ENCODE data around the gene HRC. TPM values are rescaled to one million over a fixed set of nuclear protein-coding genes. Genes with fewer than 3 reads are reported as not detected.

Gene HRC
- total and polyA plus RNA-seq, 7 experiments from 2014 or later: not detected

DNA sequence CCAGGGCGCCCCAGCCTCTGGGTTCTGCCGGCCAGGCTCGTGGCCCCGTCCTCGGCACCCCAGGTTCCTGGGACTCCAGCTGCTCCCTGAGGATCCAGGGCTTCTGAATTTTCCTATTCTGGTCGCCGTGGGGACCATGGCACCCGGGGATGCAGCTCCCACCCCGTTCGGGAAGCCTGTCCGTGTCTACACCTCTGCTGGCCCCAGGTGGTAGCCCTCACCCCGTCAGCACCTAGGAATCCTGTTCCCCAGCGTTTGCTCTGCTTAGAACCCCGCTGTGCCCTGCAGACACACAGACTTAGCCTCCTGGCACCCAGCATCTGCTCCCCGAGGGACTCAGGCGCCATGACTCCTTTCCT, 34.9 kb downstream of the HRC start:
- H3K4me3 Mint-ChIP-seq: peak overlapping the region; percentile 70 to 91 (median 80)
- ATAC-seq: no peak
- intact Hi-C loops (cut with micrococcal nuclease): no loop called here
- H3K27me3 ChIP-seq (ENCODE audit: control insufficient read depth in 2 of 2, insufficient read depth in 2 of 2, low read length in 2 of 2): no peaks in the 10 kb centered on the region
- peak overlapping the region in 3 of 9 donors; percentile 5 to 76 (median 47) for H3K27ac Mint-ChIP-seq
- H3K9me3 Mint-ChIP-seq: no peaks in the 10 kb centered on the region
- no peaks in the 10 kb centered on the region for H3K36me3 Mint-ChIP-seq
- no peak overlapping the region for H3K27ac ChIP-seq (ENCODE audit: low read depth, low read length)
- ChIA-PET CTCF (interaction anchor here (0.5 kb wide), 1 partner anchor 391 kb away, joined by 4 read pairs; no protein-coding TSS in a partner anchor), POLR2A (interaction anchor here (0.6 to 0.7 kb wide), 2 partner anchors 127 to 213 kb away, joined by 3 read pairs; partner anchors contain the start of genes GYS1 and RUVBL2)
- H3K36me3 ChIP-seq (ENCODE audit: control insufficient read depth in 2 of 3, insufficient read depth in 3 of 3, low read length in 3 of 3): no peaks in the 10 kb centered on the region
- H3K27me3 Mint-ChIP-seq: peaks cover 0 to 31% (median 0%) of the 10 kb centered on the region in 5 donors
- H3K4me1 ChIP-seq (ENCODE audit: control insufficient read depth in 2 of 2, insufficient read depth in 2 of 2, low read length in 2 of 2): peaks cover 8 to 9% of the 10 kb centered on the region in 2 donors
- peaks cover 18 to 38% (median 33%) of the 10 kb centered on the region in 7 donors for H3K4me1 Mint-ChIP-seq
- no peak for DNase-seq
- H3K9me3 ChIP-seq (ENCODE audit: control insufficient read depth in 2 of 3, low read length in 3 of 3): no peaks in the 10 kb centered on the region
- no peak overlapping the region for H3K4me3 ChIP-seq (ENCODE audit: low read length)

DNA sequence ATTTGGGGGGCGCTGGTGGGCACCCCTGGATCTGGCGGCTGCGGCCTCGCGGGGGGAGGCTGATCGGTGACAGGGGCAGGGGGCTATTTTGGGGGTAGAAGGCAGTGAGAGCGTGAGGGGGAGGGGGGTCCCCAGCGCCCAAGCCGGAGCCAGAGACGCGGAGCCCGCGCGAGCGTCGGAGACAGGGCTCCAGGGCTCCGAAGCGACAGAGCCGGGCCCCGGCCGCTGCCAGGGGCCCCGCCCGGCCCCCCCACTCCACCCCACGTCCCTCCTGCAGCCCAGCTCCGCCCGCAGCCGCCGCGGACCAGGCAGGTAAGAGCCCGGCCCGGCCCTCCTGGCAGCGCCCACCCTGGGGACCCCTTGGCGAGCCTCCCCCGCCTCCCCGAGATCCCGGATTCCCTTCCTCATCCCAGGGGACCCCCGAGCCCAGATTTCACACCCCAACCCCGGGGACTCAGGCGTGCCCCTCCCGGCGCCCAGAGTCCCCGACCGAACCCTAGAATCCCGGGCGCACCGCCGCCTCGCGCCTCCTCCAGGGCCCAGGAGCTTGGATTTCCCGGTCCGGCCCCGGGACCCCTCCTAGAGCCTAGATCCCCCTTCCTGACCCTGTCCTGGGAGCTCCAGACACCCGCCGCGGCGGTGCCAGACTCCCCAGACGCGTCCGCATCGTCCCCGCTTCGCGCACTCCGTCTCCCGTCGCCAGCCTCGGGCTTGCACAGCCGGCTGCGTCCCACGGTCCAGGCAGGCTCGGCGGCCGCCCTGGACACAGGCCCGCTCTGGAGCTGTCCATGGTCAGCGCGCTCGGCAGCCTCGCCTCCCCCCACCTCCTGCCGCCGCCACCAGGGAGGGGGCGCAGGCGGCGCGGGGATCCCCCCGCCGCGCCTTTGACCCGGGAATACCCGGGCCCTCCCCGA, 35.5 kb downstream of the HRC start, which contains the start of gene PPFIA3:
TSS of gene PPFIA3 (plus strand) at position 134 of the 914 bp plus-strand sequence. CDS start 8,330 bp downstream, outside the sequence.
- Mint-ChIP-seq H3K9me3 (no peaks in the 10 kb centered on the region), H3K27ac (peak within 1 kb of the TSS; percentile 89 to 95 (median 93)), H3K27me3 (peaks cover 0 to 31% (median 0%) of the 10 kb centered on the region in 5 donors), H3K4me3 (peak within 1 kb of the TSS; percentile 83 to 91 (median 88)), H3K36me3 (no peaks in the 10 kb centered on the region), H3K4me1 (peaks cover 22 to 41% (median 36%) of the 10 kb centered on the region in 7 donors)
- DNase-seq (peak in 2 of 9 donors; percentile 22 to 33), ATAC-seq (no peak)
- ChIA-PET CTCF (interaction anchor here (0.7 kb wide), 1 partner anchor 13 kb away, joined by 3 read pairs; no protein-coding TSS in a partner anchor), POLR2A (interaction anchor here (0.6 kb wide), 2 partner anchors 8 to 214 kb away, joined by 3 read pairs; no protein-coding TSS in a partner anchor)
- Histone ChIP-seq H3K9me3 (ENCODE audit: control insufficient read depth in 2 of 3, low read length in 3 of 3) (no peaks in the 10 kb centered on the region), H3K4me1 (ENCODE audit: control insufficient read depth in 2 of 2, insufficient read depth in 2 of 2, low read length in 2 of 2) (peaks cover 11 to 14% of the 10 kb centered on the region in 2 donors), H3K36me3 (ENCODE audit: control insufficient read depth in 2 of 3, insufficient read depth in 3 of 3, low read length in 3 of 3) (peaks cover 0 to 2% (median 0%) of the 10 kb centered on the region in 3 experiments), H3K27ac (ENCODE audit: low read depth, low read length) (peak within 1 kb of the TSS; percentile 92), H3K4me3 (ENCODE audit: low read length) (peak within 1 kb of the TSS; percentile 83), H3K27me3 (ENCODE audit: control insufficient read depth in 2 of 2, insufficient read depth in 2 of 2, low read length in 2 of 2) (no peaks in the 10 kb centered on the region)
- intact Hi-C loops (cut with micrococcal nuclease): loop anchor here (1.0 to 10.0 kb wide), 17 partner anchors 9 to 908 kb away; partner anchors contain the start of genes SNRNP70 (in 2 of the 2), ALDH16A1 (in 1 of the 2), BCL2L12 (in 1 of the 2) and DBP (in 1 of the 2)

DNA sequence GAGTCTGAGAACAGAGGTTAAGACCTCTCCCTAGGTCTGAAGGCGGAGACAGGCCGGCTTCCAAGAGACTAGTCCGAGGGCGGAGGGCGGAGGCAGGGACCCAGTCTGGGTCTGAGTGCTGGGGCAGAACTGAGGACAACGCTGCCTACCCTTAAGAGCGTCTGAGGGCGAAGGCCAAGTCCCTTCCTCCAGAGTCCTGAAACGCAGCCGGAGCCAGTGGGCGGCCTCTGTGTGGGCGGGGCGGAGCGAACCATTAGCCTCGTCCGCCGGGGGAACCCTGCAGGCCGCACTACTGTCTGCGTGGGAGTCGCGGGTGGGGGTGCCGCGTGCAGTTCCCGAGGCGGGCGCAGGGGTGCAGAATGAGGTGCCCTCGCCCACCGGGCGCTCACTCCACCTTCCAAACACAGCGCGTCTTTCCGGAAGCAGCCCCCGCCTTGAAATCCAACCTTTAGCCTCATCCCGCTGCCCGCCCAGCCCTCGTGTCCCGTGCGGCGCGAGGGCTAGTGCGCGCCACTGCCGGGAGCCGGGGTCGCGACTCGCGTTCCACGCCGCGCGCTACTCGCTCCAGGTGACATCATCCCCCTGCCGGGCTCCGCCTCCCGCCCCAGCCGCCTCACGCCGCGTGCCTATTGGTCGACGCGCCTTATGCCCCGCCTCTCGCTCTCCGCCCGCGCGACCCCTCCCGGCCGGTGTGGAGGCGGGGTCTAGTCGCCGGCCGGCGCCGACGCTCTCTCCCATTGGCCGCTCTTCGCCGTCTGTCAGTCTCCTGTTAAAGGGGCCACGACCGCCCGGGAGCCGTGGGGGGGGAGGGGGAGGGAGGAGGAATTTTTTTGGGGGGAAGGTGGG, 36.4 kb downstream of the HRC start, which contains the start of gene C19orf73:
TSS of gene C19orf73 (minus strand) at position 579 of the 846 bp plus-strand sequence. CDS start at position 458, 121 bp downstream.
- no peaks in the 10 kb centered on the region for H3K36me3 Mint-ChIP-seq
- peak within 1 kb of the TSS; percentile 89 to 95 (median 93) for H3K27ac Mint-ChIP-seq
- ChIA-PET POLR2A (interaction anchor here (0.6 to 1.3 kb wide), 4 partner anchors 9 to 380 kb away, joined by 3 to 4 read pairs (median 3); no protein-coding TSS in a partner anchor), CTCF (interaction anchor here (0.6 to 1.1 kb wide), 3 partner anchors 19 to 32 kb away, joined by 4 to 5 read pairs (median 4); no protein-coding TSS in a partner anchor)
- peaks cover 25 to 43% (median 39%) of the 10 kb centered on the region in 7 donors for H3K4me1 Mint-ChIP-seq
- peaks cover 0 to 4% (median 0%) of the 10 kb centered on the region in 3 experiments for H3K36me3 ChIP-seq (ENCODE audit: control insufficient read depth in 2 of 3, insufficient read depth in 3 of 3, low read length in 3 of 3)
- no peaks in the 10 kb centered on the region for H3K9me3 Mint-ChIP-seq
- H3K9me3 ChIP-seq (ENCODE audit: control insufficient read depth in 2 of 3, low read length in 3 of 3): no peaks in the 10 kb centered on the region
- DNase-seq (peak; percentile 93 to 98 (median 97)), ATAC-seq (peak; percentile 91)
- no peaks in the 10 kb centered on the region for H3K27me3 ChIP-seq (ENCODE audit: control insufficient read depth in 2 of 2, insufficient read depth in 2 of 2, low read length in 2 of 2)
- intact Hi-C loops (cut with micrococcal nuclease): loop anchor here (1.0 to 10.0 kb wide), 17 partner anchors 10 to 909 kb away; partner anchors contain the start of genes SNRNP70 (in 2 of the 2), ALDH16A1 (in 1 of the 2), BCL2L12 (in 1 of the 2) and DBP (in 1 of the 2)
- peaks cover 0 to 27% (median 0%) of the 10 kb centered on the region in 5 donors for H3K27me3 Mint-ChIP-seq
- peak within 1 kb of the TSS; percentile 83 to 91 (median 88) for H3K4me3 Mint-ChIP-seq
- peaks cover 13 to 16% of the 10 kb centered on the region in 2 donors for H3K4me1 ChIP-seq (ENCODE audit: control insufficient read depth in 2 of 2, insufficient read depth in 2 of 2, low read length in 2 of 2)
- peak within 1 kb of the TSS; percentile 83 for H3K4me3 ChIP-seq (ENCODE audit: low read length)
- H3K27ac ChIP-seq (ENCODE audit: low read depth, low read length): peak within 1 kb of the TSS; percentile 92

GRCh38 chr19:49117677-49118564, 37.3 kb downstream of the HRC start:
- Histone ChIP-seq H3K27ac (ENCODE audit: low read depth, low read length) (peak overlapping the region; percentile 92), H3K4me3 (ENCODE audit: low read length) (peak overlapping the region; percentile 83), H3K4me1 (ENCODE audit: control insufficient read depth in 2 of 2, insufficient read depth in 2 of 2, low read length in 2 of 2) (peaks cover 15 to 19% of the 10 kb centered on the region in 2 donors), H3K36me3 (ENCODE audit: control insufficient read depth in 2 of 3, insufficient read depth in 3 of 3, low read length in 3 of 3) (peaks cover 0 to 4% (median 0%) of the 10 kb centered on the region in 3 experiments), H3K27me3 (ENCODE audit: control insufficient read depth in 2 of 2, insufficient read depth in 2 of 2, low read length in 2 of 2) (no peaks in the 10 kb centered on the region), H3K9me3 (ENCODE audit: control insufficient read depth in 2 of 3, low read length in 3 of 3) (no peaks in the 10 kb centered on the region)
- ATAC-seq (no peak), DNase-seq (peak in 1 of 9 donors; percentile 22)
- POLR2A ChIA-PET: interaction anchor here (0.6 to 1.6 kb wide), 5 partner anchors 8 to 381 kb away, joined by 3 to 6 read pairs (median 3); no protein-coding TSS in a partner anchor
- H3K27me3 Mint-ChIP-seq: peaks cover 0 to 20% (median 0%) of the 10 kb centered on the region in 5 donors
- H3K4me3 Mint-ChIP-seq: peak overlapping the region; percentile 83 to 91 (median 88)
- H3K36me3 Mint-ChIP-seq: no peaks in the 10 kb centered on the region
- CTCF ChIA-PET: interaction anchor here (0.6 to 1.1 kb wide), 4 partner anchors 9 to 33 kb away, joined by 3 to 5 read pairs (median 4); no protein-coding TSS in a partner anchor
- no peaks in the 10 kb centered on the region for H3K9me3 Mint-ChIP-seq
- peaks cover 33 to 51% (median 43%) of the 10 kb centered on the region in 7 donors for H3K4me1 Mint-ChIP-seq
- intact Hi-C loops (cut with micrococcal nuclease): loop anchor here (2.0 to 10.0 kb wide), 13 partner anchors 25 to 909 kb away; partner anchors contain the start of genes ALDH16A1 (in 1 of the 2), BCL2L12 (in 1 of the 2), DBP (in 1 of the 2) and FLT3LG (in 1 of the 2)
- peak overlapping the region; percentile 89 to 95 (median 93) for H3K27ac Mint-ChIP-seq

DNA sequence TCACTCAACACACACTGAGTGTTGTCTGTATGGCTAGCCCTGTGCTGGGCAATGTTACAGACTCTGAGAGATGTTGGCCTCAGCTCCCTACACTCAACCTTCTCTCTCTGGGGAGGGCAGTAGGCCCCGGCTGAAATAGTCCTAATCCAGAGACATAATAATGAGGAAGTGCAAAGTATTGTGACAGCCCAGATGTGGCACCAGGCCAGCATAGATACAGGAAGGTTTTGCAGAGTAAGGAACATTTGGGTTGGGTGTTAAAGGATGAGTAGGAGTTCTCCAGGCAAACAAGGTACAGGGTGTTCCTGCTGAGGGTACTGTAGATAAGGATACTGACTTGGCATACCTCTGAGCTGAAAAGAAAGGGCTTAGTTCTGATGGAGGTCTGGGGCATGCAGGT, 38.7 kb downstream of the HRC start:
- H3K27ac ChIP-seq (ENCODE audit: low read depth, low read length): no peak overlapping the region
- no peak for DNase-seq
- H3K4me3 Mint-ChIP-seq: peak overlapping the region; percentile 18 to 90 (median 84)
- H3K27me3 Mint-ChIP-seq: peaks cover 0 to 14% (median 0%) of the 10 kb centered on the region in 5 donors
- ChIA-PET CTCF (interaction anchor here (0.7 to 1.1 kb wide), 3 partner anchors 7 to 19 kb away, joined by 3 read pairs; no protein-coding TSS in a partner anchor), POLR2A (interaction anchor here (1.0 to 1.6 kb wide), 2 partner anchors 9 to 11 kb away, joined by 3 to 6 read pairs; no protein-coding TSS in a partner anchor)
- H3K4me1 Mint-ChIP-seq: peaks cover 33 to 54% (median 39%) of the 10 kb centered on the region in 7 donors
- peaks cover 15 to 19% of the 10 kb centered on the region in 2 donors for H3K4me1 ChIP-seq (ENCODE audit: control insufficient read depth in 2 of 2, insufficient read depth in 2 of 2, low read length in 2 of 2)
- peak overlapping the region in 7 of 9 donors; percentile 4 to 94 (median 59) for H3K27ac Mint-ChIP-seq
- no peak overlapping the region for H3K4me3 ChIP-seq (ENCODE audit: low read length)
- no peaks in the 10 kb centered on the region for H3K9me3 ChIP-seq (ENCODE audit: control insufficient read depth in 2 of 3, low read length in 3 of 3)
- H3K9me3 Mint-ChIP-seq: no peaks in the 10 kb centered on the region
- H3K36me3 Mint-ChIP-seq: no peaks in the 10 kb centered on the region
- H3K27me3 ChIP-seq (ENCODE audit: control insufficient read depth in 2 of 2, insufficient read depth in 2 of 2, low read length in 2 of 2): no peaks in the 10 kb centered on the region
- intact Hi-C loops (cut with micrococcal nuclease): loop anchor here (5.0 to 10.0 kb wide), 10 partner anchors 36 to 911 kb away; partner anchors contain the start of genes ALDH16A1 (in 1 of the 2), DBP (in 1 of the 2), FLT3LG (in 1 of the 2) and NOSIP (in 1 of the 2)
- H3K36me3 ChIP-seq (ENCODE audit: control insufficient read depth in 2 of 3, insufficient read depth in 3 of 3, low read length in 3 of 3): peaks cover 0 to 4% (median 0%) of the 10 kb centered on the region in 3 experiments
- ATAC-seq: no peak

Measured in naive thymus-derived CD4-positive, alpha-beta T cell (primary cell).